Measurements from ENCODE around the gene ZNF710. TPM values are rescaled to one million over a fixed set of nuclear protein-coding genes. Genes with fewer than 3 reads are reported as not detected.

Gene ZNF710
- total and polyA plus RNA-seq, 2 of the 8 experiments (the other 6 are each of a cell fraction or from before 2014, with no cell fraction given), result 10.5 to 24.0 TPM

GRCh38 chr15:90030376-90030775 is 29.3 kb downstream of the ZNF710 start (continued):
- TF ChIP-seq CHD7 (IDR thresholded peaks at IDR 0.05; ENCODE audit: insufficient replicate concordance, low read length), result no peak
- no peak for TF ChIP-seq SP2 (IDR thresholded peaks at IDR 0.05; ENCODE audit: low read length)
- no peak for TF ChIP-seq TAF7 (optimal IDR thresholded peaks at IDR 0.05; ENCODE audit: borderline replicate concordance, low read depth, low read length)
- TF ChIP-seq RAD21 (IDR thresholded peaks at IDR 0.05 in 1 of 2, conservative IDR thresholded peaks at IDR 0.05 in 1 of 2; ENCODE audit: low read depth in 2 of 2, low read length in 2 of 2), result no peak
- TF ChIP-seq SRF (IDR thresholded peaks at IDR 0.05; ENCODE audit: low read depth, low read length), result no peak
- no peak for TF ChIP-seq YY1 (IDR thresholded peaks at IDR 0.05; ENCODE audit: low read depth, low read length)
- TF ChIP-seq MAX (IDR thresholded peaks at IDR 0.05), result no peak
- TF ChIP-seq MAFK (IDR thresholded peaks at IDR 0.05; ENCODE audit: low read depth, low read length), result no peak
- no peak for TF ChIP-seq SP1 (IDR thresholded peaks at IDR 0.05; ENCODE audit: low read depth, low read length)
- TF ChIP-seq GABPA (IDR thresholded peaks at IDR 0.05; ENCODE audit: borderline replicate concordance, insufficient read depth, low read length), result no peak
- TF ChIP-seq SIN3A (conservative IDR thresholded peaks at IDR 0.05 in 1 of 2, IDR thresholded peaks at IDR 0.05 in 1 of 2; ENCODE audit: low read depth in 1 of 2, low read length in 2 of 2), result no peak
- no peak for TF ChIP-seq TAF1 (IDR thresholded peaks at IDR 0.05; ENCODE audit: low read depth, low read length)

Data from H1 (cell line).